Stimulated activated CD4-positive, alpha-beta T cell treated with anti-CD3 and anti-CD28 coated beads, Interleukin-2, amount 100 ng/mL, for 24 hours (primary cell): Measurements from ENCODE around the gene RASGEF1C.

Experiments used
- DNase-seq, 2 donors: peaks; one replicate each; pipeline ENCODE4 v3.0.0-alpha.2; 2020

Gene RASGEF1C

GRCh38 chr5:180179442-180180420 lies 29.3 kb downstream of the RASGEF1C start:
- no peak for DNase-seq

DNA sequence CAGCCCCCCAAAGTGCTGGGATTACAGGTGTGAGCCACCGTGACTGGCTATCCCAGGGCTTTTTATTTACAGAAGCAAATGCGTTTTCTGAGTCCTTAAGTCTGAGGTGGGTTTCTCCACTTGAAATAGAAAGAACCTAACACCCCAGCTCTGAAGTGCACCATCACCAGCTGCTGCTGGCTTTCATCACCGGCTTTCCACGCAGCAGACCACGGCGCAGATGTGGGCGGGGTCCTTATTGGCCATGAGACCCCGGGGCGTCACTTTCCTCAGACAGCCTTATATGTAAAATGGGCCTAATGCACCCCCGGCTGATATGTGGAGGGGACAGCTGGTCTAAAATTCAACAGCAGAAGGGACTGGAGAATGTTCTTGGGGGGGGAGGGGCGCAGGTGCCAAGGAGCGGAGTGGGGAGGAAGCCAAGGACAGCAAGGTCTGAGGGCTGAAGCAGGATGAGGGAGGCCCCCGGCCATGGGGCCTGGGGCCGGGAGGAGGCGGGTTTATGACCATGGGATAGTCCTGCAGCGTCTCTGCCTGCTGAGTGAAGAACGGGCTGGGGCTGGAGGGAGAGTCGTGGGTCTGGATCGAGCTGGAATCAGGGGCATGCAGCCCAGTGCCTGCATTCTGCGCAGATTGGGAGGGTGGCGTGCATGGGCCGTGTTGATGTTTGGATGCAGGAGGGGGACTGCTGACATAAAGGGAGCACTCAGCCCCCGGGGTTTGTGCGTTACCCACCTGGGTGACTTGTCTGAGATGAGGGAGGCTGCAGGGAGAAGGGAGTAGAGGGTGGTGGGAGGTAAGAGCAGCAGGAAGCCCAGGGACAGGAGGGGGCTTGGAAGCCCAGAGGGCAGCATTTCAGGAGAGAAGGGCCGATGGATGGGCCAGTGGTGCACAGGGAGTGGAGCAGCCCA lies 30.2 kb downstream of the RASGEF1C start:
- no peak for DNase-seq

DNA sequence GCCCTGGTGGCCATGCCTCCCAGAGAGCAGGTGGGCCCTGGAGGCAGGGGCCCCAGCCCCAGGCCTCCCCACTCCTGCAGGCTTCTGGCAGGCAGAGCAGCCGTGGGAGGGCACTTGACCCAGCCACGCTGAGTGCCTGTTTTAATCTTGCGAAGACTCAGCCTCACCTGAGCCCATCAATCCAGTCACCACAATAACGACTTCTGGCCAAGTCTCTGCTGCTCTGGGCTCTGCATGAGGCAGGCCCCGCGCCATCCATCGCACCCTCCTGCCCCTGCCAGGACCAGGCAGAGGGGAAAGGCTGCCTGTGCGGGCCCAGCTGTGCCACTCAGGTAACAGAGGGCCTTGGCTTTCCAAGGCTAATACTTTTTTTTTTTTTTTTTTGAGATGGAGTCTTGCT lies 32.8 kb downstream of the RASGEF1C start:
- DNase-seq: no peak

DNA sequence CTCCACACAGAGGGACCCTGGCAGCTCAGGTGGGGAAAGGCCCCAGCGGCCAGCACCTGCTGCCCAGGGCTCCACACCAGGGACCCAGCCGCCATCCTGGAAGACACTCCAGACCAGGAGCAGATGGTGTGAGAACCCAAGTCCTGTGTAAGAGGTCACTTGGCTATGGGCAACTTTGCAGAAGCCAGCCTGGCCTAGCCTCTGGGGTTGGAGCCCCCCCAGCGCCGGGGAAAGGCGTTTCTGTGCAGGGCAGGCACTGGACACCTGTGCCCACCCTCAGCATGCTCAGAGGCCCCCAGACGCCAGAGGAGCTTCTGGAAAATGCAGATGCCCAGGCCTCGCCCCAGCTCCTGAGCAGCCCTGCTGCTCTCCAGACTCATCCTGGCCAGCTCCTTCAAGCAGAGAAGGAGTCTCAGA lies 34.0 kb downstream of the RASGEF1C start:
- no peak for DNase-seq

GRCh38 chr5:180174587-180174972 lies 34.4 kb downstream of the RASGEF1C start:
- no peak for DNase-seq

DNA sequence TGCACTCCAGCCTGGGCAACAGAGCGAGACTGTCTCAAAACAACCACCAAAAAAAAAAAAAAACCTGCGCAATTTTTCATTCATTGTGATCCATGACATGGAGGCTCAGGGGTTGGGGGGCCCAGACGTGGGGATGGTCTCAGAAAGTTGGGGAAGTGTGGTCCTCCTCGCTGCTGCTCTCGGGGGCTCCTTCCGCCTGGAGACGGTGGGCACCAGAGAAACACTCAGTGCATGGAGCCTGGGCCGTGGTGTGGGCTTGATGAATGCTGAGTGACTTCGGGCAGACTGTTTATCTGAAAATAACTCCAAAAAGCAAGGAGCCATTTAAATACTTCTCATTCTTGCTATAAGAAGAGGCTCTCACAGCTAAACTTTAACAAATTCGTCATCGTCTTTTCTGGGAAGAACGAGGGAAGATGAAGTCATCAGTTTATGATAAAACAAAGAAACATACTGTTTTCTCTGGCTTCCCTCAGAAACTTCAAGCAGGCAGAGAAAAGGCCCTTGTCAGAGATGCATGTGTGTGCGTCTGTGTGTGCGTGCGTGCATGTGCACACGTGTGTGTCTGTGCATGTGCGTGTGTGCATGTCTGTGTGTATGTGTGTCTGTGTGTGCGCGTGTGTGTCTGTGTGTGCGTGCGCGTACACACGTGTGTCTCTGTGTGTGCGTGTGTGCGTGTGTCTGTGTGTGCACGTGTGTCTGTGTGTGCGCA lies 35.0 kb downstream of the RASGEF1C start:
- DNase-seq: no peak

- no peak for DNase-seq
Measured at GRCh38 chr5:180173198-180173544, 35.8 kb downstream of the RASGEF1C start.

DNA sequence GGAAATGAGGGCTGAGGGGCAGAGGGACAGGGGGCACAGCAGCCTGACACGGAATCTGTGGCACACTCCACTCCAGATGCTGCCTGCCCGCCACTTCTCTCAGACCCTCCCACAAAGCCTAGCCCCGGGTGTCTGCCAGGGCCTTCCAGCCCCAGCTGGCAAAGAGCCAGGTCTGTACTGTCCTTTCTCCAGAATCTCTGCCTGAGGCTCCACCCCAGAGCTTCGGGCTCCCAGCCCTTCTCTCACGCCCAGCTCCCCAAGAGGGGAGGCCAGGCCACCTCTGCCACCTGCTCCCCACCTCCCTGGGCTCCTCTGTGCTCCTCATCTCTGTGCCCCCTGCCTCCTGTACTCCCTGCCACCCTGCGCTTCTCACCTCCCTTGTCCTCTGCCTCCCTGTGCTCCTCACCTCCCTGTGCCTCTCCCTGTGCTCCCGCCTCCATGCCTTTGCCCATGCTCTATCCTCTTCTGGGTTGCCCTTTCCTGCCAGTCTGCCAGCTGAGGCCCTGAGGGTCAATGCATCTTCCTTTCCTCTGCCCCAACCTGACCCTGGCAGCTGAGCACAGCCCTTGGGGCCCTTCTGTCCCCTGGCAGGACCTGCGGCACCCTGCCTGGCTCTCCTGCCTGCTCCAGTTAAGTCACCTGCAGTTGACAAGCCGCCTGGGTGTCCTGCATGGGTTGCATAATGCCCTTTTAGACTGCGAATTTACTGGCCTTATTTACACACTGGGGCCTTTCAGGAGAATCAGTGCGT lies 36.4 kb downstream of the RASGEF1C start:
- DNase-seq: no peak

GRCh38 chr5:180171568-180172094 lies 37.4 kb downstream of the RASGEF1C start:
- DNase-seq: no peak

DNA sequence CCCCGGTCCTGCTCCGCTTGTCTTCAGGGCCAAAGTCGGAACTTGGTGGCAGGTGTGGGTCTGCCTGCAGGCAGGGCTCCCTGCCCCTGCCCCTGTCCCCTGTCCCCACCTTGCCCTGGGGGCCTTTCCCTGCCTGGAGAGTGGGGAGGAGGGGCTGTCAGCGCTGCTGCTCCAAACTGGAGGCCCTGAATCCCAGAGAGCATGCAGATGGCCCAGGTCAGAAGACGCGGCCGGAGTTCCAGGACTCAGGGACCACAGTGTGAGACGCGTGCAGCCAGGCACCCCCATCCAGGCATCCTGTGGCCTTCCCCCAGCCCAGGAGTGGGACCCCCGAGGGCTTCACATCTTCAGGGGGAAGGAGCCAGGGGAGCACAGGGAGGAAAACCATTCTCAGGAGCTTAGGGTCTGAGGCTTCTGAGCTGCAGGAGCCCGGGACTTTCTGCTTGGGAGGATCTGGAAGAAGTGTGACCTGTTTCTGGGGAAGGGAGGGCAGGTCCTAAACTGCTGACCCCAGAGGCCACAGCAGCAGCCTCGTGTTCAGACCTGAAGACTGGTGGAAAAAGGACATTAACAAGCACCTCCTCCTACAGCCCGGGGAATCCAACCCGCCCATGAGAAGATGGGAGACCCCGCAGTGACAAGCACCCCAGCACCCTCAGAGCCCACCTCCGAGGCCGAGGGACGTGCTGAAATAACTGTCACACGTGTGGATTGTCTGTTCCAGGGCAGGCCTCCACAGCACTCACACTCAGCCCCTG lies 38.0 kb downstream of the RASGEF1C start:
- no peak for DNase-seq

GRCh38 chr5:180170106-180170809 lies 38.8 kb downstream of the RASGEF1C start:
- no peak for DNase-seq

DNA sequence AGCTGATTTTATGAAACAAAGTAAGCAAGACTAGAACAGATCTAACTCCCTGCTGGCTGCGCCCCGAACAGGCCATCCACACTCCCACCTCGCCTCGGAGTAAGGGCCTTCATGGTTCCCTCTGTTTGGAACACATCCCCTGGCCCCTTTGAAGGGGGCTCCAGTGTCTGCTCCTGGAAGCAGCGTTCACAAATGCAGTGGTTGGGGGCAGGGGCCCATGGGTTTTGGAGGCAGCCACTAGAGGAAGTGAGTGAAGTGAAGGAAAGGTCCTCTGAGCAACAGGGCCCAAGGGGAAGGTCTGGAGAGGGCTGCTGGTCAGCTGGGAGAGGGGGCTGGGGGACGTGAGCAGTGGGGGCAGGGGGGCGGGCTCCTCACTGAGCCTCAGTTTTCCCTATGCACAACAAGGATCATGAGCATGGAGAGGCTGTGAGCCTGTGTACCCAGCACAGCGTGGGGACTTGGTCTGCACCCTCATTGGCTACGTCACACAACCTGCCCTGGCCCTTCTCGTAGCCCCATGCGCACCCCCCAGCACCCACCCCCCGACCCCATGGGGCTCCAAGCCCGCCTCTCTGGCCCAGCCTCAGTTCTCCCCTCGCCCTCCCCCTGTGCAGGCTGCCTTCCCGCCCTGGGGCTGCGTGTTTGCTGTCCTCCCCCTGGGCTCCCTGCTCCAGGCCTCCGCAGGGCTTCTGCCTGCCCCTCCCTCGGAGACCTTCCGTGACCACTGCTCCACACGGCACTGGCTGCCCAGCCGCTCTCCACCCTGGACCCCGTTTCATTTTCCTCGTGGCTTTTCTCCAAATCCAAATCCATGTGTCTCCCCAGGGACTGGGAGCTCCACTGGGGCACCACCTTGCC lies 39.5 kb downstream of the RASGEF1C start:
- DNase-seq: no peak

DNA sequence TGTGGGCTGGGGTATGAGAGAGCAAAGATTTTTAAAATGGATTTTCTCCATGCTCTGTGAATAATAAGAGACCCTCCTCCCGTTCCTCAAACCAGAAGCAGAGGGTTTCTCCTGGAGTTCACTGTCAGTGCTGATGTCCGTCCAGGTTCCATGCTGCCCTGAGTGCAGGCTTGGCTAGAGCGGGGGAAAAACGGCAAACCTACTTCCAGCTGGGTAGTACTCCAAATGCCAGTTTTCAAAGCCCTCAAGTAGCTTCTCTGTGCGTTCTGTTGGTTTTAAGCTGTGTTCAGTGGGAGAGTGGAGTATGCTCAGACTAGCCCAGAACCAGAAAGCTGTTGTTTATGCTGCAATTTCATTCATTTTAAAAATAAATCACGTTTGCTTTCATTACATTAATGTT lies 40.3 kb downstream of the RASGEF1C start:
- no peak for DNase-seq

DNA sequence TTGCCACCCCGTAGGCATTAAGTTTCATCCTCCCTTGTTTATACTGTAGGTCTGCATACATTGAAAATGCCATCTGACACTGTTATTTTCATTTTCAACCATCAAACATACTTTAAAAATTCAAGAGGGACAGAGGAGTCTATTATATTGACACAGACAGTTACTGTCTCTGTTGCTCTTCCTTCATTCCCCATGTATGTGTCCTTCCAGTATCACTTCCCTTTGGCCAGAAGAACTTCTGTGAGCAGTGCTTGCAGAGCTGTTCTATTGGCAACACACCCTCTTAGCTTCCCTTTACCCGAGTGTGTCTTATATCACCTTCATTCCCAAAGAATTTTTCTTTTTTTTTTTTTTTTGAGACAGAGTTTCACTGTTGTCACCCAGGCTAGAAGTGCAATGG lies 42.8 kb downstream of the RASGEF1C start:
- no peak for DNase-seq

DNA sequence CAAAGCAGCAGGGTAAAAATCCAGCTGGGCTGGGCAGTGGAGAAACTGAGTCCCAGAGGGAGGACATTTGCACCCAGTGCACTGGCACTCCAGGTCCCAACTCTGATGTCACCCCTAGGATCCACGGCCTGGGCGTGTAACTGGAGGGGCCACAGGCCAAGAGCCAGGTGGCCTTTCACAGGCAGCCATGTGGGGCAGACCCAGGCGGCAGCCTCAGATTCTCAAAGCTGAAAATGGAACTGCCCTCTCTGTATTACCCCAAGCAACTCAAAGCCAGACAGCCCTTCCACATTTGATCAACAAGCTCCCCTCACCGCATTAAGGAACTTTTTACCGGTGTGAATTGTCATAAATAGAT lies 46.7 kb downstream of the RASGEF1C start:
- DNase-seq: no peak

- no peak for DNase-seq
Measured at GRCh38 chr5:180161420-180162303, 47.3 kb downstream of the RASGEF1C start.

DNA sequence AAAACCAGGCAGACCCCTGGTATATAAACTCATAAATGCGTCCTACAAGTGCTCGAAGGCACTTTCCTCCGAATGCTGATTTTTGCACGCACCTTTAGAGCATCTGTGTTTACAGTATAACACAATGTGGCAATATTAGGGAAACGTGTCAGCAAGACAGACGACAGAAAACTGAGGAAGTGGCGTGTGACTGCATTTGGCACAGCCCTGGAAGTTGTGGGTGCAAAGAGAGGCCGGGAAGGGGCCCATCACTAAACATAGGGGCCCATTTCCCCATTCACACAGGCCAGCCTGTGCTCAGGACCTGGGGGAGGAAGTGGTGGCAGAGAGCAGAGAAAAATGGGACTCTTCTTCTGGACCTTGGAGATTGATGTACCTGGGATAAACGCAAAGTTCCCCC lies 48.2 kb downstream of the RASGEF1C start:
- DNase-seq: no peak

DNA sequence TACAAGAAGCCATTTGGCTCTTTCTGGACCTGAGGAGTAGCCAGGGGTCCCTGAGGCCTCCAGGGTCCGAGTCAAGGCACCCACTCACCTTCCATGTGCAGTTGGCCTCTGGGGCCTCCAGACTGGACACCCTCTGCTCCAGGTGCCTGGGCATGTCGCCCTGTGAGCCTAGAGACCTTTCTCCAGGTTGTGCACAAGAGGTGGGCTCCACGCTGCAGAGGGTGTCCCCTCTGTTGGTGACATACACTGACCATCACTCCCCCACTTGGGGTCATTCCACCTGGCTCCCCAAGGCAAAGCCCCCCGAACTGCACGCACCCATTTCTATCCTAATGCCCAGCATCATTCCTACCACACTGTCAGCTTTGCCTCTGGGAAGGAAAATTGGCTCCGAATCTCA lies 48.8 kb downstream of the RASGEF1C start:
- DNase-seq: no peak

DNA sequence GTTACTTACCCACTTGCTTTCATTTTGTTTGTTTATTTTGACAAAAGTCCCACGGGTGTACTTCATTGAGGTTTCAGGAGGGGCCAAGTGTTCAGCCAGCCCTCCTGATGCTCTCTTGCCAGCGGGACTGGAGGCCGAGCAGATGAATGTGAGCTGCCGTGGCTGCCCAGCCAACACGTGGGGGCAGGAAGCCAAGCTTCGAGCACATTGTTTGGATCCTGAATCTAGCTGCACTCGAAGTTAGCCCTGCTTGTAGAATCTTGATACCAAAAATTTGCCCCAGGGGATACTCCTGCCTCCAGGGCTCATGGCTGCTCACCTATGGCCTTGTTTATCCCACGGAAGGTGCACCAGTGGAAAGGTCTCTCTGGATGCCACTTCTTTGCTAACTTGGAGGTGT lies 49.3 kb downstream of the RASGEF1C start:
- DNase-seq: no peak
